HepG2 (cell line): ENCODE results near the gene VAMP5. TPM values are rescaled to one million over a fixed set of nuclear protein-coding genes. Genes with fewer than 3 reads are reported as not detected.

Experiments used
- ARID2 ChIP-seq: sonication (generic); formaldehyde crosslinking; IDR thresholded peaks from 2 replicates; pipeline ENCODE4 v1.8.1; 2022; ENCODE audit warnings: mild to moderate bottlenecking, missing genetic modification reagents, borderline replicate concordance
- ATF2 ChIP-seq: sonication (generic); formaldehyde crosslinking; IDR thresholded peaks from 2 replicates; pipeline ENCODE4 v1.4.0; 2020; ENCODE audit warnings: missing genetic modification reagents
- CEBPB ChIP-seq: IDR thresholded peaks from 2 replicates; pipeline ENCODE4 v1.6.1; 2011; ENCODE audit warnings: low read depth, low read length, improper control_type of control experiment, borderline replicate concordance
- DBP ChIP-seq: sonication (generic); formaldehyde crosslinking; IDR thresholded peaks from 2 replicates; pipeline ENCODE4 v1.4.0; 2020; ENCODE audit warnings: missing genetic modification reagents; ENCODE audit errors: not compliant biosample characterization
- EZH2 ChIP-seq: conservative IDR thresholded peaks from 2 replicates; pipeline ENCODE4 v1.6.1; 2012; ENCODE audit warnings: mild to moderate bottlenecking, low read depth, low read length, moderate library complexity
- FLYWCH1 ChIP-seq: sonication (generic); formaldehyde crosslinking; IDR thresholded peaks from 2 replicates; pipeline ENCODE4 v1.8.1; 2023; ENCODE audit warnings: mild to moderate bottlenecking, missing genetic modification reagents
- HNRNPH1 ChIP-seq: fragments of 200-400 bp; formaldehyde crosslinking; optimal IDR thresholded peaks from 2 replicates; pipeline ENCODE3; 2017; ENCODE audit warnings: mild to moderate bottlenecking, low read depth, low read length
- IRF2 ChIP-seq: IDR thresholded peaks from 2 replicates; pipeline ENCODE4 v1.6.1; 2018; ENCODE audit warnings: missing genetic modification reagents, missing compliant biosample characterization
- NPAS2 ChIP-seq: sonication (generic); formaldehyde crosslinking; IDR thresholded peaks from 2 replicates; pipeline ENCODE4 v1.8.0; 2022; ENCODE audit warnings: mild to moderate bottlenecking, missing genetic modification reagents, borderline replicate concordance
- NR0B2 ChIP-seq: sonication (generic); formaldehyde crosslinking; IDR thresholded peaks from 2 replicates; pipeline ENCODE4 v1.4.0; 2020; ENCODE audit warnings: mild to moderate bottlenecking, missing genetic modification reagents
- NR2C2 ChIP-seq: sonication (generic); formaldehyde crosslinking; IDR thresholded peaks from 2 replicates; pipeline ENCODE4 v1.4.0; 2020; ENCODE audit warnings: missing genetic modification reagents, mild to moderate bottlenecking, moderate library complexity, borderline replicate concordance
- RXRB ChIP-seq: IDR thresholded peaks from 2 replicates; pipeline ENCODE4 v1.6.1; 2016; ENCODE audit warnings: borderline replicate concordance, missing genetic modification reagents, missing compliant biosample characterization
- TCF7 ChIP-seq: sonication (generic); IDR thresholded peaks from 2 replicates; pipeline ENCODE4 v1.6.1; 2016; ENCODE audit warnings: antibody characterized with exemption, low read depth
- TEAD2 ChIP-seq: sonication (generic); formaldehyde crosslinking; IDR thresholded peaks from 2 replicates; pipeline ENCODE4 v1.9.0; 2021; ENCODE audit warnings: missing genetic modification reagents
- ZBTB33 ChIP-seq: sonication (generic); formaldehyde crosslinking; IDR thresholded peaks from 2 replicates; pipeline ENCODE4 v1.4.0; 2020; ENCODE audit warnings: missing genetic modification reagents
- ZNF263 ChIP-seq: sonication (generic); formaldehyde crosslinking; IDR thresholded peaks from 2 replicates; pipeline ENCODE4 v1.4.0; 2020; ENCODE audit warnings: missing genetic modification reagents
- ZNF280B ChIP-seq: sonication (generic); formaldehyde crosslinking; IDR thresholded peaks from 2 replicates; pipeline ENCODE4 v1.5.0; 2020; ENCODE audit warnings: missing genetic modification reagents, mild to moderate bottlenecking, borderline replicate concordance
- ZNF335 ChIP-seq: sonication (generic); formaldehyde crosslinking; IDR thresholded peaks from 2 replicates; pipeline ENCODE4 v1.4.0; 2020; ENCODE audit warnings: missing genetic modification reagents
- ZNF484 ChIP-seq: sonication (generic); formaldehyde crosslinking; IDR thresholded peaks from 2 replicates; pipeline ENCODE4 v1.5.1; 2020; ENCODE audit warnings: mild to moderate bottlenecking, low read depth, missing genetic modification reagents, borderline replicate concordance
- ZNF530 ChIP-seq: sonication (generic); formaldehyde crosslinking; IDR thresholded peaks from 2 replicates; pipeline ENCODE4 v1.5.0; 2020; ENCODE audit warnings: low read depth, mild to moderate bottlenecking, missing genetic modification reagents
- ZNF552 ChIP-seq: sonication (generic); formaldehyde crosslinking; IDR thresholded peaks from 2 replicates; pipeline ENCODE4 v1.9.0; 2022; ENCODE audit warnings: missing genetic modification reagents, mild to moderate bottlenecking, borderline replicate concordance
- ZNF740 ChIP-seq: sonication (generic); formaldehyde crosslinking; IDR thresholded peaks from 2 replicates; pipeline ENCODE4 v1.4.0; 2020; ENCODE audit warnings: missing genetic modification reagents
- polyA plus RNA-seq, 8 experiments: library from polyadenylated mRNA; depleted of rRNA in 3 of 8; stranded (reverse) in 7 of 8; unstranded in 1 of 8; fragments of >200 nt; fragmentation: Illumina TruSeq in 4 of 8; extraction: Trizol in 4 of 8; gene quantifications; 2 replicates each; pipeline versions ENCODE4 v1.2.1 to v1.2.3, GENCODE V29; 2011 to 2016; ENCODE audit warnings: low read depth in 4 of 8, missing spikeins in 1 of 8, mixed read lengths in 1 of 8; ENCODE audit not compliant: insufficient read depth in 1 of 8
- total RNA-seq, 5 experiments: library from RNA; depleted of rRNA; stranded (reverse); fragments of >200 nt; fragmentation: Illumina TruSeq; extraction: Trizol; gene quantifications; 2 replicates each; pipeline ENCODE4 v1.2.3, GENCODE V29; 2016; ENCODE audit warnings: low read depth in 1 of 5

Gene VAMP5
- total and polyA plus RNA-seq, 2 of the 13 experiments (the other 11 are each of a cell fraction or from before 2014, with no cell fraction given): 7.2 to 56.7 TPM

GRCh38 chr2:85538507-85539360 is 45.5 kb upstream of the VAMP5 start, which contains the start of gene MAT2A (continued):
- TF ChIP-seq ZNF280B (CRISPR knock-in tag) (peak; percentile 96), FLYWCH1 (CRISPR knock-in tag) (0 out of 2 replicates have a peak, but pooled peaks have one; percentile 88), ZNF335 (CRISPR knock-in tag) (peak; percentile 81), TEAD2 (CRISPR knock-in tag) (peak; percentile 90; the same call in 1 of the 2 replicates), ZNF552 (CRISPR knock-in tag) (peak; percentile 71; the same call in 1 of the 2 replicates), TCF7 (no peak; the same call in 1 of the 2 replicates), NR2C2 (CRISPR knock-in tag) (peak; percentile 64), ZBTB33 (CRISPR knock-in tag) (peak; percentile 48; the same call in 1 of the 2 replicates), HNRNPH1 (no peak), DBP (CRISPR knock-in tag) (peak; percentile 98), ATF2 (CRISPR knock-in tag) (no peak; the same call in none of the 2 replicates), ZNF484 (CRISPR knock-in tag) (peak; percentile 48; the same call in 1 of the 2 replicates), IRF2 (CRISPR knock-in tag) (no peak; the same call in none of the 2 replicates), NPAS2 (no peak), ARID2 (peak; percentile 97), EZH2 (no peak), NR0B2 (CRISPR knock-in tag) (peak; percentile 67), RXRB (CRISPR knock-in tag) (peak; percentile 56), ZNF530 (CRISPR knock-in tag) (no peak), ZNF740 (CRISPR knock-in tag) (peak; percentile 51; the same call in 1 of the 2 replicates), ZNF263 (CRISPR knock-in tag) (peak; percentile 74), CEBPB (no peak)
